Caco-2 (cell line): Measurements from ENCODE around the gene GCG. TPM values are rescaled to one million over a fixed set of nuclear protein-coding genes. Genes with fewer than 3 reads are reported as not detected.

ENCODE experiments used
- BruUV-seq: library from RNA; stranded (reverse); fragments of 400-500 nt; replicated peaks from 2 replicates; lab custom pipeline; 2021; lab: Mats Ljungman, UMichigan
- CTCF ChIA-PET: fragments of 300-600 bp; sonication (Branson Sonifier 250); formaldehyde crosslinking; loops from one replicate; lab custom pipeline; 2022; ENCODE audit warnings: antibody characterized with exemption; lab: Charles Lee
- POLR2A ChIA-PET: fragments of 300-600 bp; sonication (Branson Sonifier 250); formaldehyde crosslinking; loops from one replicate; lab custom pipeline; 2022; ENCODE audit warnings: antibody characterized with exemption; lab: Charles Lee
- DNase-seq, 2 experiments: peaks; one replicate each; pipeline versions ENCODE4 v3.0.0 to v3.0.0-alpha.2; 2020 to 2022
- H3K27me3 ChIP-seq: replicated peaks from 2 replicates; pipeline ENCODE4 v1.6.0; 2011; ENCODE audit warnings: low read length; ENCODE audit not compliant: control insufficient read depth, insufficient read depth
- H3K36me3 ChIP-seq: 2 replicates; pipeline ENCODE4 v1.5.1; 2011; ENCODE audit warnings: low read length; ENCODE audit not compliant: control insufficient read depth, insufficient read depth
- H3K4me1 ChIP-seq: fragments of 250-450 bp; sonication (Bioruptor Pico); 2 replicates; pipeline ENCODE4 v1.5.1; 2020; ENCODE audit warnings: mild to moderate bottlenecking
- H3K4me3 ChIP-seq: 2 replicates; pipeline ENCODE4 v1.5.1; 2011; ENCODE audit warnings: low read depth, mild to moderate bottlenecking, control low read depth, low read length
- H3K9me3 ChIP-seq: fragments of 250-450 bp; sonication (Bioruptor Pico); 2 replicates; pipeline ENCODE4 v1.5.1; 2020; ENCODE audit warnings: mild to moderate bottlenecking, moderate library complexity
- H3K27ac Mint-ChIP-seq: one replicate; pipeline ENCODE4 v1.8.0; 2022; ENCODE audit warnings: mixed read lengths; ENCODE audit not compliant: unreplicated experiment
- H3K27me3 Mint-ChIP-seq: one replicate; pipeline ENCODE4 v1.8.0; 2022; ENCODE audit warnings: mixed read lengths; ENCODE audit not compliant: insufficient read depth, unreplicated experiment
- H3K36me3 Mint-ChIP-seq: one replicate; pipeline ENCODE4 v1.8.0; 2022; ENCODE audit warnings: mild to moderate bottlenecking, mixed read lengths; ENCODE audit not compliant: insufficient read depth, unreplicated experiment
- H3K4me1 Mint-ChIP-seq: one replicate; pipeline ENCODE4 v1.8.0; 2022; ENCODE audit warnings: low read depth, mixed read lengths; ENCODE audit not compliant: unreplicated experiment
- H3K4me3 Mint-ChIP-seq: one replicate; pipeline ENCODE4 v1.8.0; 2022; ENCODE audit warnings: mild to moderate bottlenecking, moderate library complexity, mixed read lengths; ENCODE audit not compliant: unreplicated experiment
- H3K9me3 Mint-ChIP-seq: one replicate; pipeline ENCODE4 v1.8.0; 2022; ENCODE audit warnings: mixed read lengths; ENCODE audit not compliant: unreplicated experiment
- intact Hi-C: fragments of 100-400 bp; cut with micrococcal nuclease; formaldehyde crosslinking; loops from one replicate; pipeline ENCODE4 v1.10.0; 2022; ENCODE audit not compliant: unreplicated experiment
- total RNA-seq: library from RNA; stranded (reverse); gene quantifications from 2 replicates; pipeline ENCODE4 v1.2.3, GENCODE V29; 2022
- TF ChIP-seq, protein P1 (sequence below), 2 experiments: fragments of 200-600 bp in 1 of 2; IDR thresholded peaks; 1 replicate in 1 of 2; 2 replicates in 1 of 2; pipeline versions ENCODE4 v1.5.1 to v1.8.0; 2011 to 2022; ENCODE audit warnings: antibody characterized with exemption in 1 of 2, control low read depth in 1 of 2, inconsistent platforms in 1 of 2, low read depth in 1 of 2, low read length in 1 of 2, mild to moderate bottlenecking in 1 of 2, moderate library complexity in 1 of 2; ENCODE audit not compliant: insufficient read depth in 1 of 2, severe bottlenecking in 1 of 2, unreplicated experiment in 1 of 2

The GCG gene
- total RNA-seq, 1 experiment from 2014 or later, result not detected

GRCh38 chr2:162198239-162198638 lies 46.2 kb upstream of the GCG start:
- no peaks in the 10 kb centered on the region for H3K27me3 ChIP-seq
- intact Hi-C loops, result no loop called here
- Mint-ChIP-seq H3K27ac (no peak overlapping the region), H3K4me1 (no peaks in the 10 kb centered on the region), H3K4me3 (no peak overlapping the region), H3K27me3 (no peaks in the 10 kb centered on the region), H3K9me3 (no peaks in the 10 kb centered on the region), H3K36me3 (no peaks in the 10 kb centered on the region)
- no peaks in the 10 kb centered on the region for H3K4me1 ChIP-seq
- DNase-seq, result no peak
- no peak overlapping the region for H3K4me3 ChIP-seq
- CTCF ChIA-PET, result interaction anchor here (1.5 kb wide), 1 partner anchor 100 kb away, joined by 4 read pairs; no protein-coding TSS in a partner anchor
- TF ChIP-seq, protein P1, sequence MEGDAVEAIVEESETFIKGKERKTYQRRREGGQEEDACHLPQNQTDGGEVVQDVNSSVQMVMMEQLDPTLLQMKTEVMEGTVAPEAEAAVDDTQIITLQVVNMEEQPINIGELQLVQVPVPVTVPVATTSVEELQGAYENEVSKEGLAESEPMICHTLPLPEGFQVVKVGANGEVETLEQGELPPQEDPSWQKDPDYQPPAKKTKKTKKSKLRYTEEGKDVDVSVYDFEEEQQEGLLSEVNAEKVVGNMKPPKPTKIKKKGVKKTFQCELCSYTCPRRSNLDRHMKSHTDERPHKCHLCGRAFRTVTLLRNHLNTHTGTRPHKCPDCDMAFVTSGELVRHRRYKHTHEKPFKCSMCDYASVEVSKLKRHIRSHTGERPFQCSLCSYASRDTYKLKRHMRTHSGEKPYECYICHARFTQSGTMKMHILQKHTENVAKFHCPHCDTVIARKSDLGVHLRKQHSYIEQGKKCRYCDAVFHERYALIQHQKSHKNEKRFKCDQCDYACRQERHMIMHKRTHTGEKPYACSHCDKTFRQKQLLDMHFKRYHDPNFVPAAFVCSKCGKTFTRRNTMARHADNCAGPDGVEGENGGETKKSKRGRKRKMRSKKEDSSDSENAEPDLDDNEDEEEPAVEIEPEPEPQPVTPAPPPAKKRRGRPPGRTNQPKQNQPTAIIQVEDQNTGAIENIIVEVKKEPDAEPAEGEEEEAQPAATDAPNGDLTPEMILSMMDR (IDR thresholded peaks at IDR 0.05; ENCODE audit: insufficient read depth in 1 of 2, low read depth in 1 of 2, low read length in 1 of 2, severe bottlenecking in 1 of 2, unreplicated experiment in 1 of 2), result no peak
- H3K9me3 ChIP-seq, result no peaks in the 10 kb centered on the region
- BruUV-seq, result no TSS peak
- POLR2A ChIA-PET, result no interaction called here
- H3K36me3 ChIP-seq, result no peaks in the 10 kb centered on the region

DNA sequence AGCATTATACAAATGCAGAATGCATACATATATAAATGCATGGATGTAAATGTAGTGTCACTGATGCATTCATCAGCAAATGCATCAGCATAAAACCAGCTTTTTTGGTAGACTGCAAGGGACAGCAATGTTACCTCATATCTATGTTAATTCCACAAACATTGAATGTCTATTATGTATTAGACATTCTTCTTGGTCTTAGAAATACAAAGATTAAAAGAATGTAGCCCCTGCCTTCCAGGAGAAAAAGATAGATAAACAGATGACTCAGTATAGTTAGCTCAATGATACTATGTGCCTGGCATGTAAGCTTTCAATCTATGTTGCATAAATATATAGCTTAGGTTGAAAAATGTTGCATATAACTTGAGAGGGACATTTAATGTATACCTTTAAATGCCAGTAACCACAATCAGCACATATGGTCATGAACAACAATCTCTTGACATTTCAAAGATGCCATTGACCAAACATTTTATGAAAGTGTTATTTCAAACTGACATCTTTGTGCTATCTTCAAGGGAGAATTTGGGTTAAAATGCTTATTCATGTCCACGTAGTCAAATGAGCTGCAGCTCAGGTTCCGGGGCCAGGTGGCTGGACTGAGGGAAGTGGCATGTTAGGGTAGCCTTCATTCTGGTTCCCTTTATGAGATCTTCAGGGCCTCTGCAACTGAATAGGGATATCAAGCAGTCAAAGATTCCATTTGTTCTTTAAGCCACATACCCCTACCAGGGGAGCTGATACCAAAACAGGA lies 45.2 kb upstream of the GCG start:
- no peaks in the 10 kb centered on the region for H3K36me3 ChIP-seq
- no peaks in the 10 kb centered on the region for H3K4me1 ChIP-seq
- CTCF ChIA-PET, result interaction anchor here (1.5 kb wide), 1 partner anchor 101 kb away, joined by 4 read pairs; no protein-coding TSS in a partner anchor
- H3K4me3 ChIP-seq, result no peak overlapping the region
- Mint-ChIP-seq H3K9me3 (no peaks in the 10 kb centered on the region), H3K4me3 (no peak overlapping the region), H3K27ac (no peak overlapping the region), H3K36me3 (no peaks in the 10 kb centered on the region), H3K4me1 (no peaks in the 10 kb centered on the region), H3K27me3 (peaks cover 6% of the 10 kb centered on the region)
- BruUV-seq, result no TSS peak
- H3K9me3 ChIP-seq, result no peaks in the 10 kb centered on the region
- POLR2A ChIA-PET, result no interaction called here
- no peaks in the 10 kb centered on the region; the same call in 1 of the 2 replicates for H3K27me3 ChIP-seq
- DNase-seq, result no peak
- TF ChIP-seq, protein P1 (IDR thresholded peaks at IDR 0.05; ENCODE audit: insufficient read depth in 1 of 2, low read depth in 1 of 2, low read length in 1 of 2, severe bottlenecking in 1 of 2, unreplicated experiment in 1 of 2), result no peak
- intact Hi-C loops, result no loop called here

DNA sequence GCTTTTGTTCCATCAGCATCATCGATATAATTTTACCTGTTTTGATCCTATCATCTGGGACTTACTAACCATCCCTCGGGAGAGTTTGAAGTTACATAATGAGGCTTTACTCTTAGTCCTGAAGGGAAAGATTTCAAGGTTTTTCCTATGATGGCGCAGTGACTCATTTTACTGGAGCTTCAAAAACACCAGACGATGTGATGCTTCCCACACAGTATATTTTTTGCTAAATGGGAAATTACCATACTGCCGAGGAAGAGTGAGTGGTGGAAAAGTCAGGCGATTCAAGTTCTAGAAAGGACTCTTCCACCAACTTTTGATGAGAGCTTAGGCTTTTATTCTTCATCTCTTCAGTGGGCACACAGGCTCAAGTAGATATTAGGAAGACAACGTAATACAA lies 44.6 kb upstream of the GCG start:
- Histone ChIP-seq H3K27me3 (no peaks in the 10 kb centered on the region; the same call in 1 of the 2 replicates), H3K36me3 (no peaks in the 10 kb centered on the region), H3K4me1 (no peaks in the 10 kb centered on the region), H3K9me3 (no peaks in the 10 kb centered on the region), H3K4me3 (no peak overlapping the region)
- ChIA-PET POLR2A (no interaction called here), CTCF (no interaction called here)
- H3K9me3 Mint-ChIP-seq, result no peaks in the 10 kb centered on the region
- TF ChIP-seq, protein P1 (IDR thresholded peaks at IDR 0.05; ENCODE audit: insufficient read depth in 1 of 2, low read depth in 1 of 2, low read length in 1 of 2, severe bottlenecking in 1 of 2, unreplicated experiment in 1 of 2), result no peak
- peaks cover 12% of the 10 kb centered on the region for H3K27me3 Mint-ChIP-seq
- H3K36me3 Mint-ChIP-seq, result no peaks in the 10 kb centered on the region
- intact Hi-C loops, result no loop called here
- no peak overlapping the region for H3K27ac Mint-ChIP-seq
- no peak overlapping the region for H3K4me3 Mint-ChIP-seq
- no peaks in the 10 kb centered on the region for H3K4me1 Mint-ChIP-seq
- no peak for DNase-seq
- no TSS peak for BruUV-seq
